Sigmoid colon (tissue), 7 donors: ENCODE results near the gene EXOC3L4. TPM values are rescaled to one million over a fixed set of nuclear protein-coding genes. Genes with fewer than 3 reads are reported as not detected.

Experiments
- DNase-seq: peaks from one replicate; pipeline ENCODE4 v3.0.0-alpha.2; 2019
- H3K27ac ChIP-seq, 4 donors: fragments of 200-600 bp; sonication (generic); one replicate each; pipeline ENCODE4 v1.5.1; 2016 to 2019; ENCODE audit warnings: mild to moderate bottlenecking in 1 of 4
- H3K27me3 ChIP-seq, 3 donors: fragments of 200-600 bp; sonication (generic); one replicate each; pipeline ENCODE4 v1.5.1; 2019; ENCODE audit warnings: mild to moderate bottlenecking in 1 of 3
- H3K36me3 ChIP-seq, 4 donors: fragments of 200-600 bp; sonication (generic); one replicate each; pipeline ENCODE4 v1.5.1; 2016 to 2019
- H3K4me1 ChIP-seq, 4 donors: fragments of 200-600 bp; sonication (generic); one replicate each; pipeline ENCODE4 v1.5.1; 2017 to 2019
- H3K4me3 ChIP-seq, 4 donors: fragments of 200-600 bp; sonication (generic); one replicate each; pipeline ENCODE4 v1.5.1; 2017 to 2019; ENCODE audit warnings: mild to moderate bottlenecking in 2 of 4, moderate library complexity in 1 of 4
- H3K9me3 ChIP-seq, 4 donors: fragments of 200-600 bp in 3 of 4; sonication (generic) in 3 of 4; one replicate each; pipeline versions ENCODE4 v1.5.1 to v1.6.1; 2013 to 2019
- EP300 ChIP-seq, 4 donors: sonication (generic); formaldehyde crosslinking; IDR thresholded peaks; one replicate each; pipeline ENCODE4 v1.6.1; 2017; ENCODE audit warnings: antibody characterized with exemption in 4 of 4
- POLR2A ChIP-seq, 2 donors: fragments of 450-650 bp; IDR thresholded peaks; one replicate each; pipeline ENCODE4 v1.6.1; 2016; ENCODE audit warnings: antibody characterized with exemption in 2 of 2, mild to moderate bottlenecking in 2 of 2, moderate library complexity in 2 of 2
- POLR2AphosphoS5 ChIP-seq, 4 donors: sonication (generic); formaldehyde crosslinking; IDR thresholded peaks; one replicate each; pipeline ENCODE4 v1.6.1; 2017; ENCODE audit warnings: antibody characterized with exemption in 4 of 4
- WGBS, 2 donors: extraction: QIAGEN DNeasy Blood & Tissue Kit; methylation state at CpG; one replicate each; pipeline ENCODE4 v1.1.7; 2013; 5-methylcytosine and 5-hydroxymethylcytosine counted together
- intact Hi-C: fragments of 100-400 bp; cut with DNase I; formaldehyde crosslinking; loops from one replicate; pipeline ENCODE4 v1.15.1; 2023
- polyA plus RNA-seq, 3 donors: library from polyadenylated mRNA; stranded (reverse); fragments of 200-250 nt; gene quantifications; one replicate each; pipeline ENCODE4 v1.2.3, GENCODE V29; 2013
- total RNA-seq, 4 donors: library from RNA; depleted of rRNA; stranded (reverse); fragments of >200 nt; gene quantifications; one replicate each; pipeline ENCODE4 v1.1.0, GENCODE V29; 2016
- TF ChIP-seq, protein P1 (sequence below), 4 experiments: fragments of 450-650 bp in 3 of 4; fragments of 200-600 bp in 1 of 4; IDR thresholded peaks; one replicate each; pipeline ENCODE4 v1.5.1; 2016 to 2019; ENCODE audit warnings: antibody characterized with exemption in 4 of 4, mild to moderate bottlenecking in 3 of 4, moderate library complexity in 2 of 4
- donor health status: healthy with polysubstance abuse.
- donor health status: Bipolar disorder and iron deficiency.
- donor health status: healthy.

The EXOC3L4 gene
- total and polyA plus RNA-seq, 7 donors = 0.36 to 23.8 (median 1.8) TPM

DNA sequence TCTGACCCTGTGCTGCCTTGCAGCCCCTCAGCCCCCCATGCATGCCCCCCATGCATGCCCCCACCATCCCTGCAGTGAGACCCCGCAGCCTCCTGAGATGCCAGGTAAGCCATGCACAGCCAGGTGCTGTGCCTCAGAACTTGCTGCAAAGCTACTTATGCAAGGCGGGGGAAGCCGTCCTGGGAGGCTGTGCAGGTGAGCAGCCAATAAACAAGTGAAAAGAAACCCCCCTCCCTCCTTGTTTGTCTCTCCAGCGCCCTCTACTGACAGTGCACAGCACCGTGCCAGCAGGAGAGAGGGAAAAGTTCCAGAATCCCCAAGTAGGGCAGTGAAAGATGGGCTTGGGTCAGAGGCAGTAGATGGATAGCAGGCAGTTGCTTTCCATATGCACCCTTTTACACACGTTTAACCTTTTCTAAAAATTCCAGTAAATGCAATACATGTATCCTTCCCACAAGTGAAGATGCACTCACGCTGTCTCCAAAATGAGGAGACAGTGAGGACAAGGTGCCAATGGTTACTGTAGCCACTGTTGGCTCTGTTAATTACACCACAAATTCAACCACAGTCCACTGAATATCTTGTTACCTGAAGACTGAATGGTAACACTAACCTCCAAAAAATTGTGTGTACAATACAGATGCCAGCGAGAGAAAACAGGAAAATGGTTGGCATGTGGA is 46.7 kb downstream of the EXOC3L4 start:
- no peak overlapping the region for H3K27ac ChIP-seq
- no peaks in the 10 kb centered on the region for H3K9me3 ChIP-seq
- intact Hi-C loops = no loop called here
- H3K27me3 ChIP-seq = peaks cover 0 to 14% (median 0%) of the 10 kb centered on the region in 3 donors
- no peak for DNase-seq
- H3K4me1 ChIP-seq = peaks cover 0 to 40% (median 32%) of the 10 kb centered on the region in 4 donors
- WGBS, 2 donors = 25 to 29% methylated on average over 8 of the region's 8 CpGs
- H3K36me3 ChIP-seq = peaks cover 0 to 2% (median 0%) of the 10 kb centered on the region in 4 donors
- TF ChIP-seq, protein P1, sequence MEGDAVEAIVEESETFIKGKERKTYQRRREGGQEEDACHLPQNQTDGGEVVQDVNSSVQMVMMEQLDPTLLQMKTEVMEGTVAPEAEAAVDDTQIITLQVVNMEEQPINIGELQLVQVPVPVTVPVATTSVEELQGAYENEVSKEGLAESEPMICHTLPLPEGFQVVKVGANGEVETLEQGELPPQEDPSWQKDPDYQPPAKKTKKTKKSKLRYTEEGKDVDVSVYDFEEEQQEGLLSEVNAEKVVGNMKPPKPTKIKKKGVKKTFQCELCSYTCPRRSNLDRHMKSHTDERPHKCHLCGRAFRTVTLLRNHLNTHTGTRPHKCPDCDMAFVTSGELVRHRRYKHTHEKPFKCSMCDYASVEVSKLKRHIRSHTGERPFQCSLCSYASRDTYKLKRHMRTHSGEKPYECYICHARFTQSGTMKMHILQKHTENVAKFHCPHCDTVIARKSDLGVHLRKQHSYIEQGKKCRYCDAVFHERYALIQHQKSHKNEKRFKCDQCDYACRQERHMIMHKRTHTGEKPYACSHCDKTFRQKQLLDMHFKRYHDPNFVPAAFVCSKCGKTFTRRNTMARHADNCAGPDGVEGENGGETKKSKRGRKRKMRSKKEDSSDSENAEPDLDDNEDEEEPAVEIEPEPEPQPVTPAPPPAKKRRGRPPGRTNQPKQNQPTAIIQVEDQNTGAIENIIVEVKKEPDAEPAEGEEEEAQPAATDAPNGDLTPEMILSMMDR (IDR thresholded peaks at IDR 0.05) = peak in 3 of 4 experiments; percentile 18 to 61 (median 33)
- TF ChIP-seq EP300 (IDR thresholded peaks at IDR 0.05) (no peak), POLR2A (IDR thresholded peaks at IDR 0.05) (no peak), POLR2AphosphoS5 (IDR thresholded peaks at IDR 0.05) (no peak)
- H3K4me3 ChIP-seq = no peak overlapping the region

DNA sequence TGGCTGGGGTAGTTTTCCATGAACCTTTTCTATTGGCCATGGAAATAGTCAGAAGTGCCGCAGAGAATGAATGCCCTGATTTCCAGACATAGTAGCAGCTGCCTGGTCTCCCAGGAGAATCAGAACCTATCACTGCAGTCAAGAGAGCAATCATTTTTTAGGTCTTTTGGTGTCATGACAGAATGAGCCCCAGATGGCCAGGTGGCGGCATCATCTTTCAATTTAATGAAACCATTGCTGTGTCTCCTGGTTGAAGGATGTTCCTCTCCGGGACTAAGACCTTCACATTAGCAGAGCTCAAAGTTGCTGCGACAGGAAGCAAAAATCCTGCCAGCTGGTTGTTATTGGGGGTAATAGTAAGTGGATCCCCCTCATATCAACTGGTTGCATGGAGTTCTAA is 47.5 kb downstream of the EXOC3L4 start:
- peaks cover 0 to 32% (median 25%) of the 10 kb centered on the region in 4 donors for H3K4me1 ChIP-seq
- no peaks in the 10 kb centered on the region for H3K9me3 ChIP-seq
- peaks cover 0 to 14% (median 0%) of the 10 kb centered on the region in 3 donors for H3K27me3 ChIP-seq
- no peak overlapping the region for H3K4me3 ChIP-seq
- WGBS, 2 donors = 80 to 92% methylated on average over 4 of the region's 4 CpGs
- no peak overlapping the region for H3K27ac ChIP-seq
- TF ChIP-seq POLR2AphosphoS5 (IDR thresholded peaks at IDR 0.05) (no peak), POLR2A (IDR thresholded peaks at IDR 0.05) (no peak), EP300 (IDR thresholded peaks at IDR 0.05) (no peak)
- TF ChIP-seq, protein P1 (IDR thresholded peaks at IDR 0.05) = no peak
- no peak for DNase-seq
- no peaks in the 10 kb centered on the region for H3K36me3 ChIP-seq
- intact Hi-C loops = no loop called here

DNA sequence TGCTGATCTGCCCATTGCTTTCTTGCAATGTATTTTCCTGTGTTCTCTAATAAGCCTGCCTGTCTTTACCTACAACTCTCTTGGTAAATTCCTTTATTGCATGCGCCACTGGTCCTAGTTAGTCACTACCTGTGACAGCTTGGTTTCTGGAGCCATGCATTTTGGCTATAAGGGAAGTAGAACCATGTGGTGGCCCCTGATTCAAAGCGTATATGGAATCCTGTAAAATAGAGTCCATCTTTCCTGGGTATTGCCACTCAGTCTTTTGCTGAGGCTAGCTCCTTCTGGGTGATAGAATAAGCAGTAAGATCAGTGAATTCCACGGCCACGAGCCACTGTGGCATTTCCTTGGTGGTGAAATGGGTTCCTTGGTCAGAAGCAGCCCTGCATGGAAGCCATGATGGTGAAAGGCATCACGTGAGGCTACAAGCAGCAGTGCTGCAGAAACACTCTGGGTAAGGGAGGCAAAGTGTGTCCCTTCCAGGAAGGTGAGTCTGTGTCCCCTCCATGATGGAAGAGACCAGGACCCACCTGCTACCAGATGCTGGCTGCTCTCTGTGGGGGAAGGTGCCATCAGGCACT is 48.3 kb downstream of the EXOC3L4 start:
- TF ChIP-seq, protein P1 (IDR thresholded peaks at IDR 0.05) = no peak
- TF ChIP-seq EP300 (IDR thresholded peaks at IDR 0.05) (no peak), POLR2A (IDR thresholded peaks at IDR 0.05) (no peak), POLR2AphosphoS5 (IDR thresholded peaks at IDR 0.05) (no peak)
- H3K36me3 ChIP-seq = no peaks in the 10 kb centered on the region
- intact Hi-C loops = no loop called here
- peaks cover 0 to 14% (median 0%) of the 10 kb centered on the region in 3 donors for H3K27me3 ChIP-seq
- H3K9me3 ChIP-seq = no peaks in the 10 kb centered on the region
- DNase-seq = no peak
- peaks cover 0 to 24% (median 18%) of the 10 kb centered on the region in 4 donors for H3K4me1 ChIP-seq
- no peak overlapping the region for H3K4me3 ChIP-seq
- 58 to 76% methylated on average over 5 of the region's 5 CpGs for WGBS, 2 donors
- no peak overlapping the region for H3K27ac ChIP-seq

DNA sequence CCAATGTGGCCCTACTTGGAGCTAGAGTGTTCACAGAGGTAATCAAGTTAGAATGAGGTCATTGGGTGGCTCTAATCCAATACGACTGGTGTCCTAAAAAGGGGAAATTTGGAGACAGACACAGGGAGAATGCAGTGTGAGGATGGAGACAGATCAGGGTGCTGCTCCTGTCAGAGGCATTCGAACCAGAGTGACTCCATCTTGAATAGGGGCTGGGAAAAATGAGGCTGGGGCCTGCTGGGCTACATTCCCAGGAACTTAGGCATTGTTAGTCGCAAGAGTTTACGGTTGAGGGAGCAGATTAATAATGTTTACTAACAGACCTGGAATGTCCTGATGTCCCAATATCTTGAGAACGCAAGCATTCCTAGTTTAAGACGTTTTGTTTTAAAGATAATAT is 49.0 kb downstream of the EXOC3L4 start:
- H3K27ac ChIP-seq = no peak overlapping the region
- peaks cover 0 to 17% (median 11%) of the 10 kb centered on the region in 4 donors for H3K4me1 ChIP-seq
- peaks cover 0 to 14% (median 0%) of the 10 kb centered on the region in 3 donors for H3K27me3 ChIP-seq
- no peaks in the 10 kb centered on the region for H3K9me3 ChIP-seq
- intact Hi-C loops = no loop called here
- TF ChIP-seq POLR2AphosphoS5 (IDR thresholded peaks at IDR 0.05) = no peak
- no peak for TF ChIP-seq POLR2A (IDR thresholded peaks at IDR 0.05)
- no peak for TF ChIP-seq EP300 (IDR thresholded peaks at IDR 0.05)
- TF ChIP-seq, protein P1 (IDR thresholded peaks at IDR 0.05) = no peak
- no peaks in the 10 kb centered on the region for H3K36me3 ChIP-seq
- H3K4me3 ChIP-seq = no peak overlapping the region
- DNase-seq = no peak
- WGBS, 2 donors = 62 to 74% methylated on average over 6 of the region's 6 CpGs
